Measurements from ENCODE around the gene CFTR.
"Not testable (repeated sequence)": the region's sequence is repeated elsewhere in the genome, so short reads cannot be mapped to it uniquely, and the experiment has no call there.

CFTR gene

DNA sequence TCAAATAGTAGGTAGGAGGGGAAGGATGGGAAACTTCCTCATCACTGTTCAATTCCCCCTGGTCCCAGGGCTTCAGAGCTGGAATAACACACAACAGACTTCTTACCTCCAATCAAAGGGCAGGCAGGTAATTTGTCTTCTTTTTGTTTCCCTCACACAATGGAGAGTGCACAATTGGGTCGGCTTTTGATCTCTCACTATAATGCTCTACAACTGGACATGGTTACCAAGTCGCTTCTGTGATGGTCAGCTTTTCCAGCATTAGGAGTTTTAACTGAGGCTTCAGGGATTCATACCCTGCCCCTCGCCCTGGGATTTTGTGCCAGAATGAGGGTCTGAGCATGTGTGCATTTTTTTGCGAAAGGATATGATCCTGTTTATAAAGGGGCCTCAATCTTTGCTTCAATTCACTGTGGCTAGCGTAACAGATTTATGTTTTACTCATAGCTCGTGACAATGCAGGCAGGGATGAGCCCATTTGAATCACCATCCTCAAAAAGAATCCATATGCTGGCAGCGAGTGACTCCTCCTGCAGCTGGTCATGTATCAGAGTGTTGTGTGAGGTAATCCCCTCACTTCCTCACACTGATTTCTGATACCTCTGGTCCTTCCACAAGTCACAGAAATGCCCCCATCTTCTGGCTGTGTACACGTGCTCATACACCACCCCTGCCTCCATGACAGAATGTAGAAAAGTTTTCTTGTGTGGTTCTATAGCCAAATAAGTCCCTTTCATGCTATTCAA lies 203.8 kb downstream of the CFTR start:
- FAIRE-seq, result no peak
- DNase-seq (ENCODE audit: low spot score), result no peak

DNA sequence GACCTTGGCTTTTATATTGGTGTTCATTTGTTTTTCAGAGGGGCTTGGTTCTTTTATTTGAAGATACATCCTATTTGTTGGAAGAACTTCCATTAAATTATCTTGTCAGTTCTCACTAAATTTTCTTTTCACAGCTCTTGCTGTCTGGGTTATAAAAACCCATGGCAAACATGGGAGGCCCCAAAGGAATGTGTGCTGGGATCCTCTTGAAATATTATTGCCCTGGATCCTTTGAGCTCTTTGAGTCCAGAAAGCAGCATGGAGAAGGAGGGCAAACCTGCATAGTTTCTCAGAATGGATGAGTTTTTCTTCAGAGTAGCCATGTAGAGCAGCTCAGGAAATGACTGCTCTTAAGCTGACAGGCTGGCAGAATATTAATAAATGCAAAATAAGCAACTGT lies 206.0 kb downstream of the CFTR start:
- DNase-seq (ENCODE audit: low spot score), result no peak
- no peak for FAIRE-seq

DNA sequence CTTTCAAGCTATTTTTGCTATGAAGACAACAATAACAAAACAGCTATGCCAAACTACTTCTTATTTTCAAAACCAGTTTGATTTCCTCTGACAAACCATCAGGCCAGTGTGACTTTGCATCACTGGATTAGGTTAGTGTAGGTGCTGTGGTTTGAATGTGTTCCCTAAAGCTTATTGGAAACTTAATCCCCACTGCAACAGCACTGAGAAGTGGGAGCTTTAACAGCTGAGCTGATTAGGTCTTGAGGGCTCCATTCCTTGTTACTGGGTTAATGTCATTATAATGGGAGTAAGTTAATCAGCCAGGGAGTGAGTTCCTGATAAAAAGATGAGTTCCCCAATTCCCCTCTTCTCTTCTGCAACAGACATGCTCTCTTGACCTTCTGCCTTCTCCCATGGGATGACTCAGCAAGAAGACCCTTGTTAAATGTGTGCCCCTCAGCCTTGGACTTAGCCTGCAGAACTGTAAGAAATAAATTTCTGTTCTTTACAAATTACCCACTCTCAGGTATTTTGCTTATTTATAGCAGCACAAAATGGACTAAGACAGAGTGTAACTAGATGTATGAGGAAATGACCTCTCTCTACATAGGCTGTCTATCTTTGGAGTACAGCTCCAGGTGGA lies 206.6 kb downstream of the CFTR start:
- no peak for FAIRE-seq
- DNase-seq (ENCODE audit: low spot score), result no peak

DNA sequence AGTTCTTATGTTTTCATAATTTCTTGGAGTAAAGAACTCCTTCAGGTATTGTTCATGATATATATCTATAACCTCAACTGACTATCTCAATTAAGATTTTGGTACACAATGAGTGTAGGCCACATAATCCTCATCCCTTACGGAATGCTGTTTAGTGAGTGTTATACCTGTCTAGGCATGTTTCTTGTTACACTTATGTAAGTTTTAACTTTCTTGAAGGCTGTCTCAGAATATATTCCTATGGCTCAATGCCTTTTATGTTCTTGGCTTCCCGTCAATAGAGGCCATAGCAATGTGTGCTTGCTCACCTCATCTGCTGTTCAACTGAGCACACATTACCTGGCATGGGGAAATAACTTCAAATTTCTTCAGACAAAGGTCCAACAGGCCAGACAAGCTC lies 208.3 kb downstream of the CFTR start:
- FAIRE-seq, result no peak

DNA sequence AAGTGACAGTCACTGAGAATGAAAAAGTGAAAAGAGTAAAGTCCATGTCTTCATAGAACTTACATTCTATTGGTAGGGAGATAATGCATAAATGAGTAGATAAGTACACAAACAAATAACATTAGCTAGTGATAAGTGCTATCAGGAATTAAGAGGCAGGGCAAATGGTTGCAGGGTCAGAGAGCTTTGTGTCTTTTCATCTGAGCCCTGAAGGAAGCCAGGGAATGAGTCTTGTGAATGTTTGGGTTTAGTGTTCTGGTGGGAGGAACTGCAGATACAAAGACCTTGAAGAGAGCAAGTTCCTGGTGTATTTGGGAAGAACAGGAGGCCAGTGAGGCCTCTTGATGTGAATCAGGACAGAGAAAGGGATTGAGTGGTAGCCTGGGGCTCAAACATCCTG lies 209.6 kb downstream of the CFTR start:
- DNase-seq (ENCODE audit: low spot score), result no peak
- FAIRE-seq, result no peak

More for the DNA sequence above, 208.3 kb downstream of the CFTR start:
- no peak for DNase-seq (ENCODE audit: low spot score)

DNA sequence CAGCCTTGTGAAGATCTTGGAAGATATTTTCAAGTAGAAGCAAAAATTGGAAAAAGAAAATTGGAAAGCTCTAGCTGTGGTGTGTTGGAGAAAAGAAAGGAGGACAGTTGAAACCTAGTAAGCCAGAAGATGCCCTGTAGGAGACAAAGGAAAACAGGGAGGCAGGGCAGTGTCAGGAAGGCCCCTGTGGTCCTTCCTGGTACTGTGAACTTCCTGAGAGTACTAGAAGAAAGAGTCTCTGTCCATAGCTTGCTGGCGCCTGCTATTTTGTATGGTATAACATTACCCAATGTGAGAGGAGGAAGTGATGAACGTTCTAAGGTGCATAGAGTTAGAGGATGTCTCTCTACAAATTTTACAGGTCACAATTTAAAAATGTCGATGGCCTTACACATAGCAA lies 210.3 kb downstream of the CFTR start:
- no peak for FAIRE-seq

DNA sequence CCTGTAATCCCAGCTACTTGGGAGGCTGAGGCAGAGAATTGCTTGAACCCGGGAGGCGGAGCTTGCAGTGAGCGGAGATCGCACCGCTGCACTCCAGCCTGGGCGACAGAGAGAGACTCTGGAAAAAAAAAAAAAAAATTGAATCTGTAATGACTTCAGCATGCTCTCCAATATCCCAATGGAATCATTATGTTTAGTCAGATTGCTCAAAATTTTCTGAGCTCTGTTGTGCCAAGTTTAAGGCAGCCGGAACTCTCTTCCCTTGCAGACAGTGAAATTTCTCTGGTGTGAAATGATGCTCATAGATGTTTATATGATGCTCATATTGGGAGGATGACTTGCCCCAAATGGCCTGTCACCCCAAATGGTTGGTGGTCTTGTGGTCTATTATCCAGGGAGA lies 212.5 kb downstream of the CFTR start:
- FAIRE-seq (no peak), DNase-seq (ENCODE audit: low spot score) (no peak)

More for the DNA sequence above, 210.3 kb downstream of the CFTR start:
- no peak for DNase-seq (ENCODE audit: low spot score)

DNA sequence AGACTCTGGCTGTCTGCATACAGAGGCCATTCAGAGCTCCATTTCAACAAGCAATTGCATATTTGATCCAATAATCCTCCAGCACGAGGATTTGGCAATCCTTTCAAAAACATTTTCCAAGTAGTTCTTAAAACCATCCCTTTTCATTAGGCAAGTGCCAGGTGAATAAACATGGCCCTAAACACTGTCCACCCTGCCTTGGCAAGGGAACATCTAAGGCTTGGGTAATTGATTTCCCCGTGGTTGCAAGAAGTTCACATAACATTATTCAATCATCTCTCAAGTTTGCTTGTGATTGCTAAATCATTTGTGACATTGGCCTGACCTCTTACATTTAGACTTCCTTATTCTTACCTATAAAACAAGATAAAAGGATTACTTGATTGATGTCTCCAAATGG lies 218.2 kb downstream of the CFTR start:
- no peak for FAIRE-seq
- DNase-seq (ENCODE audit: low spot score), result no peak

DNA sequence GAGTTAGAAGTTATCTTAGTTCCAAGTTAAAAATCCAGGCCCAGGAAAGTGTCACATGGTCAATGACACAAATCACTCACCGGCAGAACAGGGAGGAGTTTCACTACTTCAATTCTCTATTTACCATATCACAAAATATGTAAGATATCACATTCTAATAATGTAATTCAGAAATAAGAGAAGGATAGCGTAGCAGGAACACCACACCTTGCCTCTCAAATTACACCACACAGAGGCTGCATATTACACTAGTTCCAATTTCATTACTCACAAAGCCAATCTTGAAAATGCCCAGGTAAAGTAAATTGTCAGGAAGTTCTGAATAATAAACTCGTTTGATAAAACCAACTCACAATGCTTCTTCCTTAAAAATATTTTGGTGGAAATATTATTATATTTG lies 224.2 kb downstream of the CFTR start:
- no peak for DNase-seq (ENCODE audit: low spot score)
- no peak for FAIRE-seq

DNA sequence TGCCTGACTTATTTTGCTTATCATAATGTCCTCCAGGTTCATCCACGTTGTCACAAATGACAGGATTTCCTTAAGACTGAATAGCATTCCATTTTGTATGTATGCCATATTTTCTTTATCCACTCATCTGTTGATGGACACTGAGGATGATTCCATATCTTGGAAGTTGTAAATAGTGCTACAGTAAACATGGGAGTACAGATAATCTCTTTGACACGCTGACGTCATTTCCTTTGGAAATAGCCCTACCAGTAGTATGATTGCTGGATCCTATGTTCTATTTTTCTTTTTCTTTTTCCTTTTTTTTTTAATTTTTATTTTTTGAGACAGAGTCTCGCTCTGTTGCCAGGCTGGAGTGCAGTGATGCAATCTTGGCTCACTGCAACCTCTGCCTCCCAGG lies 225.8 kb downstream of the CFTR start:
- DNase-seq (ENCODE audit: low spot score) (no peak), FAIRE-seq (no peak)

DNA sequence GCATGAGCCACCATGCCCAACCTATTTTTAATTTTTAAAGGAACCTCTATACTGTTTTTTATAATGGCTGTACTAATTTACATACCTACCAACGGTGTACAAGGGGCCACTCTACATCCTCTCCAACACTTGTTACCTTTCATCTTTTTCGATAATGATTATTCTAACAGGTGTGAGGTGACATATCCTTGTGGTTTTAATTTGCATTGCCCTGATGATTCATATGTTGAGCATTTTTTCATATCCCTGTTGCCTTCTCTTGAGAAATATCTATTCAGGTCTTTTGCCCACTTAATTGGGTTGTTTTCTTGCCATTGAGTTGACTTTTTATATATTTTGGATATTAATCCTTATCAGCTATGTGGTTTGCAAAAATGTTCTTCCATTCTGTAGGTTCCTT lies 226.4 kb downstream of the CFTR start:
- FAIRE-seq (no peak), DNase-seq (ENCODE audit: low spot score) (no peak)

DNA sequence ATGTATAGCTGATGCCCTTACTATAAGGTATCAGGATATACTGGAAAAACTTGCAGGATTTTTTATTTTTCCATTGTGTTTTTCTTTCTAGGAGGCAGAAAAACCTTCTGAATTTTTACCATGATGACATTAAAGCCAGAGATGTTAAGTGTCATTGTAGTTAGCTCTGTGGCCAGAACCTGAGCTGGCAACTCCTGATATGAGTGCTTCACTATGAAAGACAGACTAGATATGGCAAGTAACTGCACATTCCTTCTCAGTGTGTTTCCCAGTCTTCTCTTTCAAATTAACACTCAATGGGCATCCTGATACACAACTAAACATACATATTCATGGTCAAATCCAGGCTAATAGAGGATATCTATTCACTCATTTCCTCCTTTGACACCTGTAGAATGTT lies 227.3 kb downstream of the CFTR start:
- FAIRE-seq, result no peak
- no peak for DNase-seq (ENCODE audit: low spot score)

DNA sequence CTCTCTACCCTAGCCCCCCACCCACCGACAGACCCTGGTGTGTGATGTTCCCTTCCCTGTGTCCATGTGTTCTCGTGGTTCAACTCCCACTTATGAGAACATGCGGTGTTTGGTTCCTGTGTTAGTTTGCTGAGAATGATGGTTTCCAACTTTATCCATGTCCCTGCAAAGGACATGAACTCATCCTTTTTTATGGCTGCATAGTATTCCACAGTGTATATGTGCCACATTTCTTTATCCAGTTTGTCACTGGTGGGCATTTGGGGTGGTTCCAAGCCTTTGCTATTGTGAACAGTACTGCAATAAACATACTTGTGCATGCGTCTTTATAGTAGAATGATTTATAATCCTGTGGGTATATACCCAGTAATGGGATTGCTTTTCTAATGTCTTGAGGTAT lies 228.3 kb downstream of the CFTR start:
- not testable (repeated sequence) for FAIRE-seq; DNase-seq (ENCODE audit: low spot score)

DNA sequence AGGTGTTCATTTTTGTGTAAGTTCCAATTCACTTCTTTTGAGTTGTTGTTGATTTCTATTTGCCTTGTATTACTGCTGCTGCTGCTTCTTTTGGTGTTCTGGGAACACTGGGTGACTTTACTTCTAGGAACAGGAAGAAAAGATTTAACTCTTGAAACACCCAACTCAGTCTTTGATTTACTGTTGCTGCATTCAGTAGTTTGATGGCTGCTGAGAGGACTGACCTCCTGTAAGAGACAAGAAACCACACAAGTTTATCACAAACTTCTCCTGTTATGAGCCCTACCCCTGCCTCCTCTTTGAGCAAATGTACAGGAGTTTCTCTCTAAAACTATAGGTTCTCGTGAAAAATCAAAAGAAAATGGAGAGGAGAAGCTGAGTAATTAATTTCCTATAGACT lies 231.7 kb downstream of the CFTR start:
- no peak for FAIRE-seq
- no peak for DNase-seq (ENCODE audit: low spot score)

DNA sequence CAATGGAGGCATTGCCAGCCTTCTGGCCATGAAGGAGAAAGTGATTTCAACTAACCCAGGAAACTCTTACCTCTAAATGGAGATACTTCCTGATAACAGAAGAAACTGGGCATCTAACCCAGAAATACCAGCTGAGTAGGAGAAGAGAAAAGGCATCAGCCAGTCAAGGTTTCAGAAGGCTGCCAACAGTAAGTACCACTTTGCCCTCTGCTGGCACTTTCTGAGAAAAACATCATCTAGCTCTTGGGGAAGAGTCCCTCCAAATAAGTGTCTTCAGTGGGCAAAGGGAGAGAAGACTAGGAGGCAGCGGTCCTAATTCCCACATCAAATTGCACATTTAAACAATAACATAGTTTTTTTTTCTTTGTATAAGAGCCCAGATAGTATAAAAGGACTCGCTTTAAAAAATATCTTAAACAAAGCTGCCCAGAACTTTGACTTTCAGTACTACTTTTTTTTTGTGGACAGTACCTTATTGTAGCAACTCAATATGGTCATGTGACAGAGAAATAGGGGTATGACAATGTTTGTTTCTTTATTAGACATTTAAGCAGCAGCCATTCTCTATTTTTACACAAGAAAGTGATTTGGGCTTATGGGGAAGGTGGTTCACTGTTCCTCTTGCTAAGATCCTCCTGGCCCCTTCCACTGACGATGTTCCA lies 236.1 kb downstream of the CFTR start:
- no peak for FAIRE-seq
- DNase-seq (ENCODE audit: low spot score), result peak; percentile 44

DNA sequence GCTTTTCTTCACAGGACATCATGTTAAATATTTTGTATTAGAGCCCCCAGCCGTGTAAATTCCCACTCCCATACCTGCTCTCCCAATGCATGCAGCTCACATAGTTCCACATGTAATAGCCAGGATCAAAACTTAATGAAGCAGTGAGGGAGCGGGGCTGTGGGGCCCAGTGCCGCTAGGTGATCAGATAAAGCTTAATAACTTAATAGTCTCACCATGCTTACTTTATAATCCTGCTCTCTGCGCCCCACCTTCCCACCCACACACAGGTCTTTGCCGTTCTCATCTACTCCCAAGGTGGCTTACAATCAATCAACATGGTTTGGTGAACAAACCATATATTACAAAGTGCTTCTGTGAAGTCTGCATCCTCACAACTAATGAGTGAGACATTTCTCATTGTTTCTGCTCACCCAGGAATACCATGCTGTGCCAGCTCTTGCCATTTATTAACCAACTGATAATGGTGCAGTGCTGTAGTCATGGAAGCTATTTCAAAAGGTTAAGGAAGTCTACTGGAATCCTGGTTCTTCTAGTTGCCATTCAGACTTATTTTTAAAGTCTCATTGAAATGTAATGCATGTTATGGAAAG lies 237.0 kb downstream of the CFTR start:
- DNase-seq (ENCODE audit: low spot score), result no peak
- FAIRE-seq, result no peak

DNA sequence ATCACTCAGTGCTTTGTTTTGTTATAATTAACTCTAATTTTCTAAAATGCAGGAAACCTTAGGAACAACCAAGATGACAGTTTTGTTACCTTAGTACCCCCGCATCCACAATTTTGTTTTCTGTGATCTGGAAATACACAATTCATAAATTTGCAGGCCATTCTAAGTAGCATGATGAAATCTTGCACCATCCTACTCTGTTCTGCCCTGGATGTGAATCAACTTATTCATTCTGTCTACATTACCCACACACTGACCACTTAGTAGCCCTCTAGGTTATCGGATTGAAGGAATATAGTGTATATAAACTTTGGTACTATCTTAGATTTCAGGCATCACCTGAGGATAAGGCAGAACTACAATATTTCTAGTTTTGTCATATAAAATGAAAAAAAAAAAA lies 237.5 kb downstream of the CFTR start:
- no peak for DNase-seq (ENCODE audit: low spot score)
- FAIRE-seq, result no peak

Measured in urothelium cell line (cell line).